ENCODE results near the gene UQCRC2. TPM values are rescaled to one million over a fixed set of nuclear protein-coding genes. Genes with fewer than 3 reads are reported as not detected.

The UQCRC2 gene
- total and polyA plus RNA-seq, 7 donors, result 288 to 716 (median 434) TPM

GRCh38 chr16:21959050-21959449 is 5.9 kb downstream of the UQCRC2 start:
- H3K27ac ChIP-seq, result no peak overlapping the region
- WGBS, 3 donors, result 84 to 90% (median 89%) methylated on average over 3 of the region's 3 CpGs
- H3K4me1 ChIP-seq, result peaks cover 26% of the 10 kb centered on the region
- H3K9me3 ChIP-seq, result no peaks in the 10 kb centered on the region
- intact Hi-C loops (cut with DNase I), result loop anchor here (2.0 to 10.0 kb wide), 3 partner anchors 14 to 226 kb away; no protein-coding TSS in a partner anchor
- H3K36me3 ChIP-seq (ENCODE audit: insufficient read depth in 1 of 2, low read depth in 1 of 2), result peaks cover 19 to 90% of the 10 kb centered on the region in 2 donors
- TF ChIP-seq, protein P1, sequence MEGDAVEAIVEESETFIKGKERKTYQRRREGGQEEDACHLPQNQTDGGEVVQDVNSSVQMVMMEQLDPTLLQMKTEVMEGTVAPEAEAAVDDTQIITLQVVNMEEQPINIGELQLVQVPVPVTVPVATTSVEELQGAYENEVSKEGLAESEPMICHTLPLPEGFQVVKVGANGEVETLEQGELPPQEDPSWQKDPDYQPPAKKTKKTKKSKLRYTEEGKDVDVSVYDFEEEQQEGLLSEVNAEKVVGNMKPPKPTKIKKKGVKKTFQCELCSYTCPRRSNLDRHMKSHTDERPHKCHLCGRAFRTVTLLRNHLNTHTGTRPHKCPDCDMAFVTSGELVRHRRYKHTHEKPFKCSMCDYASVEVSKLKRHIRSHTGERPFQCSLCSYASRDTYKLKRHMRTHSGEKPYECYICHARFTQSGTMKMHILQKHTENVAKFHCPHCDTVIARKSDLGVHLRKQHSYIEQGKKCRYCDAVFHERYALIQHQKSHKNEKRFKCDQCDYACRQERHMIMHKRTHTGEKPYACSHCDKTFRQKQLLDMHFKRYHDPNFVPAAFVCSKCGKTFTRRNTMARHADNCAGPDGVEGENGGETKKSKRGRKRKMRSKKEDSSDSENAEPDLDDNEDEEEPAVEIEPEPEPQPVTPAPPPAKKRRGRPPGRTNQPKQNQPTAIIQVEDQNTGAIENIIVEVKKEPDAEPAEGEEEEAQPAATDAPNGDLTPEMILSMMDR (IDR thresholded peaks at IDR 0.05), result no peak
- H3K27me3 ChIP-seq (ENCODE audit: insufficient read depth in 3 of 3, low read length in 2 of 3), result no peaks in the 10 kb centered on the region
- H3K4me3 ChIP-seq, result no peak overlapping the region
- ATAC-seq (no peak), DNase-seq (no peak)

DNA sequence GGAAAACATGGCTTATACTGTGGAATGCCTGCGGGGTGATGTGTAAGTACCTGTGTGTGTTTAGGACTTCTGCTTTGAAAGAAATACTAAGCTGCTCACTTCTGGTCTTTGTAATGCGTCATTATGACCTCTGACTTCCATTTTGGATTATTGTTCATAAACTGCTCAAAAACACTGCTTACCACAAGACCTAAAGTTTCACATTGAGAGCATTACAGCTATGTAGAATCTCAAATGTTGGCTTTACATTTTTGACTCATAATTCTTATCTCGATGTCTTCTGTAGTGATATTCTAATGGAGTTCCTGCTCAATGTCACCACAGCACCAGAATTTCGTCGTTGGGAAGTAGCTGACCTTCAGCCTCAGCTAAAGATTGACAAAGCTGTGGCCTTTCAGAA is 9.3 kb downstream of the UQCRC2 start:
- H3K4me3 ChIP-seq, result no peak overlapping the region
- intact Hi-C loops (cut with DNase I), result no loop called here
- H3K9me3 ChIP-seq, result no peaks in the 10 kb centered on the region
- no peaks in the 10 kb centered on the region for H3K4me1 ChIP-seq
- H3K27me3 ChIP-seq (ENCODE audit: insufficient read depth in 3 of 3, low read length in 2 of 3), result no peaks in the 10 kb centered on the region
- ATAC-seq (no peak), DNase-seq (no peak)
- H3K36me3 ChIP-seq (ENCODE audit: insufficient read depth in 1 of 2, low read depth in 1 of 2), result peaks cover 20 to 100% of the 10 kb centered on the region in 2 donors
- TF ChIP-seq, protein P1 (IDR thresholded peaks at IDR 0.05), result no peak
- WGBS, 3 donors, result 88 to 96% (median 92%) methylated on average over 5 of the region's 5 CpGs
- H3K27ac ChIP-seq, result no peak overlapping the region

GRCh38 chr16:21963887-21964286 is 10.7 kb downstream of the UQCRC2 start:
- Histone ChIP-seq H3K27me3 (ENCODE audit: insufficient read depth in 3 of 3, low read length in 2 of 3) (no peaks in the 10 kb centered on the region), H3K4me3 (no peak overlapping the region), H3K4me1 (no peaks in the 10 kb centered on the region), H3K9me3 (no peaks in the 10 kb centered on the region), H3K27ac (no peak overlapping the region), H3K36me3 (ENCODE audit: insufficient read depth in 1 of 2, low read depth in 1 of 2) (peaks cover 19 to 100% of the 10 kb centered on the region in 2 donors)
- ATAC-seq (no peak), DNase-seq (no peak)
- TF ChIP-seq, protein P1 (IDR thresholded peaks at IDR 0.05), result no peak
- intact Hi-C loops (cut with DNase I), result no loop called here
- WGBS, 3 donors, result 74 to 87% (median 81%) methylated on average over 3 of the region's 3 CpGs

GRCh38 chr16:21964353-21964752 is 11.2 kb downstream of the UQCRC2 start:
- Histone ChIP-seq H3K36me3 (ENCODE audit: insufficient read depth in 1 of 2, low read depth in 1 of 2) (peaks cover 18 to 100% of the 10 kb centered on the region in 2 donors), H3K4me3 (no peak overlapping the region), H3K4me1 (no peaks in the 10 kb centered on the region), H3K27ac (no peak overlapping the region), H3K27me3 (ENCODE audit: insufficient read depth in 3 of 3, low read length in 2 of 3) (no peaks in the 10 kb centered on the region), H3K9me3 (no peaks in the 10 kb centered on the region)
- 76 to 77% (median 77%) methylated on average over 6 of the region's 6 CpGs for WGBS, 3 donors
- DNase-seq (no peak), ATAC-seq (no peak)
- intact Hi-C loops (cut with DNase I), result no loop called here
- TF ChIP-seq, protein P1 (IDR thresholded peaks at IDR 0.05), result no peak

GRCh38 chr16:21971856-21972255 is 18.7 kb downstream of the UQCRC2 start:
- no peak for ATAC-seq

More at GRCh38 chr16:21971856-21972255, 18.7 kb downstream of the UQCRC2 start:
- Histone ChIP-seq H3K36me3 (ENCODE audit: insufficient read depth in 1 of 2, low read depth in 1 of 2) (peaks cover 22 to 100% of the 10 kb centered on the region in 2 donors), H3K9me3 (no peaks in the 10 kb centered on the region), H3K4me3 (no peak overlapping the region), H3K27ac (no peak overlapping the region), H3K27me3 (ENCODE audit: insufficient read depth in 3 of 3, low read length in 2 of 3) (no peaks in the 10 kb centered on the region), H3K4me1 (no peaks in the 10 kb centered on the region)
- WGBS, 3 donors, result 66 to 75% (median 74%) methylated on average over 4 of the region's 4 CpGs
- TF ChIP-seq, protein P1 (IDR thresholded peaks at IDR 0.05), result no peak
- intact Hi-C loops (cut with DNase I), result loop anchor here in 1 of 2 donors (2.0 kb wide), 1 partner anchor 13 kb away; no protein-coding TSS in a partner anchor
- no peak for DNase-seq

Measured in psoas muscle (tissue), 8 donors.